ENCODE measurements around the gene BAHCC1. TPM values are rescaled to one million over a fixed set of nuclear protein-coding genes. Genes with fewer than 3 reads are reported as not detected.
"Not testable (repeated sequence)": the region's sequence is repeated elsewhere in the genome, so short reads cannot be mapped to it uniquely, and the experiment has no call there.

Gene BAHCC1
- total and polyA plus RNA-seq, 2 of the 8 experiments (the other 6 are each of a cell fraction or from before 2014, with no cell fraction given), result 0.26 to 0.58 TPM

- H3K27me3 ChIP-seq (replicated peaks in 1 of 4; ENCODE audit: control insufficient read depth in 3 of 4, extremely low read depth in 1 of 4, insufficient read depth in 3 of 4, low read length in 3 of 4), result not testable (repeated sequence)
- FAIRE-seq, result peak; percentile 63
- peak overlapping the region; percentile 93 for H3K56ac ChIP-seq (replicated peaks; ENCODE audit: insufficient read length, low read depth, low read length)
These were observed 29.8 kb downstream of the BAHCC1 start for GRCh38 chr17:81425041-81425440.

More at GRCh38 chr17:81425041-81425440, 29.8 kb downstream of the BAHCC1 start:
- H2BK20ac ChIP-seq (ENCODE audit: low read length); H2AFZ ChIP-seq (ENCODE audit: low read length); H3K4me2 ChIP-seq (ENCODE audit: insufficient read depth in 1 of 2, low read depth in 2 of 2, low read length in 2 of 2); H4K5ac ChIP-seq (ENCODE audit: insufficient read length, low read depth, low read length); CTCF ChIA-PET (ENCODE audit: partially characterized antibody); H3K4me1 ChIP-seq (replicated peaks in 1 of 4; ENCODE audit: control insufficient read depth in 3 of 4, insufficient read depth in 4 of 4, low read length in 3 of 4); POLR2A ChIA-PET (ENCODE audit: partially characterized antibody); H4K20me1 ChIP-seq (replicated peaks in 1 of 2; ENCODE audit: control insufficient read depth in 1 of 2, insufficient read depth in 2 of 2, low read length in 2 of 2); H3K36me3 ChIP-seq (ENCODE audit: control insufficient read depth in 2 of 4, insufficient read depth in 4 of 4, low read length in 3 of 4); H2BK120ac ChIP-seq (replicated peaks; ENCODE audit: low read depth, low read length); H3K79me2 ChIP-seq (ENCODE audit: control insufficient read depth in 1 of 2, insufficient read depth in 2 of 2, low read length in 2 of 2); H3K9me3 ChIP-seq (ENCODE audit: insufficient read depth in 2 of 2, low read depth in 1 of 2, low read length in 1 of 2); H3K18ac ChIP-seq (ENCODE audit: extremely low read depth, low read length); H2BK15ac ChIP-seq (ENCODE audit: low read length); H3K9ac ChIP-seq (replicated peaks in 1 of 4; ENCODE audit: extremely low read depth in 1 of 4, low read depth in 3 of 4, low read length in 3 of 4); H4K91ac ChIP-seq (replicated peaks; ENCODE audit: insufficient read length, low read length); H4K8ac ChIP-seq (ENCODE audit: extremely low read depth, insufficient read depth, low read length); H3K4me3 ChIP-seq (ENCODE audit: extremely low read depth in 1 of 4, insufficient read depth in 2 of 4, low read depth in 3 of 4, low read length in 4 of 4); H3K23ac ChIP-seq (ENCODE audit: insufficient read length); H3K79me1 ChIP-seq (ENCODE audit: low read depth, low read length); H3K27ac ChIP-seq (ENCODE audit: low read depth, low read length); H3K14ac ChIP-seq (ENCODE audit: insufficient read length); H2BK5ac ChIP-seq (ENCODE audit: low read depth, low read length); DNase-seq (ENCODE audit: low read depth in 1 of 2, low spot score in 2 of 2); H3K4ac ChIP-seq (replicated peaks; ENCODE audit: insufficient read length, low read depth, low read length): not testable (repeated sequence)
- Histone ChIP-seq H2AK5ac (ENCODE audit: low read depth, low read length) (0 out of 2 replicates have a peak overlapping the region, but pooled peaks have one; percentile 32), H3K23me2 (ENCODE audit: low read depth, low read length) (peaks cover 21% of the 10 kb centered on the region; the same call in 1 of the 2 replicates), H2BK12ac (ENCODE audit: low read depth, low read length) (0 out of 2 replicates have a peak overlapping the region, but pooled peaks have one; percentile 60)

Measured in H1 (cell line).